HG02623 (cell line): ENCODE results near the gene SPCS1.
"Not testable (repeated sequence)": the region's sequence is repeated elsewhere in the genome, so short reads cannot be mapped to it uniquely, and the experiment has no call there.

Experiments used
- ATAC-seq: cut with Tn5 transposase; IDR thresholded peaks from one replicate; pipeline ENCODE4 v1.9.1; 2021; ENCODE audit warnings: moderate library complexity; ENCODE audit not compliant: unreplicated experiment

The SPCS1 gene

DNA sequence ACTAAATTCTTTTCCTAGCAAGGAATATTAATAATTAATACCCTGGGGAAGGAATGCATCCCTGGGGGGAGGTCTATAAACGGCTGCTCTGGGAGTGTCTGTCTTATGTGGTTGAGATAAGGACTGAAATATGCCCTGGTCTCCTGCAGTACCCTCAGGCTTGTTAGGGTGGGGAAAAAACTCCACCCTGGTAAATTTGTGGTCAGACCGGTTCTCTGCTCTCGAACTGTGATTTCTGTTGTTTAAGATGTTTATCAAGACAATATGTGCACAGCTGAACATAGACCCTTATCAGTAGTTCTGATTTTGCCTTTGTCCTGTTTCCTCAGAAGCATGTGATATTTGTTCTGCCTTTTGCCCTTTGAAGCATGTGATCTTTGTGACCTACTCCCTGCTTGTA lies 22.8 kb downstream of the SPCS1 start:
- not testable (repeated sequence) for ATAC-seq

DNA sequence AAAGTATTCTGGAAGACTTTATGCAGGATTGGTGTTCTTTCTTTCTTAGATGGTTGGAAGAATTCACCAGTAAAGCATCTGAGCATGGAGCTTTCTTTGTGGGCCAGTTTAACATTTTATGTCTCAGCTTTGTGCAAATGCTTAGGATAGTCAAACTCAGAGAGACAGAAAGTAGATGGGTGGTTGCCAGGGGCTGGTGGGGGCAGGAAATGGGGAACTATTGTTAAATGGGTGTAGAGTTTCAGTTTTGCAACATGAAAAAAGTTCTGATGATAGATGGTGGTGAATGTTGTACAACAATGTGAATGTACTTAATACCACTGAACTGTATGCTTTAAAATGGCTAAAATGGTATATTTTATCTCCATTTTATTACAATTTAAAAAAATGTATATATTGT lies 24.8 kb downstream of the SPCS1 start:
- ATAC-seq = no peak

DNA sequence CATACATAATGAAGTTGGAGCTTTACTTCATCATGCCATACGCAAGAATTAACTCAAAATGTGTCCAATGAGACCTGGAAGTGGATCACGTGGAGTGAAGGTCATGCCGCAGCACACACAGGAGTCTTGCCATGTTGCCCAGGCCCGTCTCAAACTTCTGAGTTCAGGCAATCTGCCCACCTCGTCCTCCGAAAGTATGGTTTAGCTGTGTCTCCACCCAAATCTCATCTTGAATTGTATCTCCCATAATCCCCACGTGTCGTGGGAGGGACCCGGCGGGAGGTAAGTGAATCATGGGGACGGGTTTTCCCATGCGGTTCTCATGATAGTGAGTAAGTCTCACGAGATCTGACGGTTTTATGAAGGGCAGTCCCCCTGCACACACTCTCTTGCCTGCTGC lies 25.7 kb downstream of the SPCS1 start:
- ATAC-seq = no peak

DNA sequence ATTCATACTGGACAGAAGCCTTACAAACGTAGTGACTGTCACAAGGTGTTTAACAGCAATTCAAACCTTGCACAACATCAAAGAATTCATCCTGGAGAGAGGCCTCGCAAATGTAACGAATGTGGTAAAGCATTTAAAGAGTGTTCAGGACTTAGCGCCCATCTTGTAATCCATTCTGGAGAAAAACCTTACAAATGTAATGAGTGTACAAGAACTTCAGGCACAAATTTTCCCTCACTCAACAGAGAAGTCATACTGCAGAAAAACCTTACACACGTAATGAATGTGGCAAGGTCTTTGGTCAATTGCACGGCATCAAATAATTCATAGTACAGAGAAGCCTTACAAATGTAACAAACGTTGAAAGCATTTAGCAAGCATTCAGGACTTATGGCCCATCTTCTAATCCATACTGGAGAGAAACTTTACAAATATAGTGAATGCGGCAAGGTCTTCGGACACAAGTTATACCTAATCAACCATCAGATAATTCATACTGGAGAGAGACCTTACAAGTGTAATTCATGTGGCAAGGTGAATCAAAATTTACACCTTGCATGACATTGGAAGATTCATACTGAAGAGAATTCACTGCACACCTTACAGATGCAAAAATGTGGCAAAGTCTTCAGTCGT lies 27.5 kb downstream of the SPCS1 start:
- ATAC-seq = no peak

DNA sequence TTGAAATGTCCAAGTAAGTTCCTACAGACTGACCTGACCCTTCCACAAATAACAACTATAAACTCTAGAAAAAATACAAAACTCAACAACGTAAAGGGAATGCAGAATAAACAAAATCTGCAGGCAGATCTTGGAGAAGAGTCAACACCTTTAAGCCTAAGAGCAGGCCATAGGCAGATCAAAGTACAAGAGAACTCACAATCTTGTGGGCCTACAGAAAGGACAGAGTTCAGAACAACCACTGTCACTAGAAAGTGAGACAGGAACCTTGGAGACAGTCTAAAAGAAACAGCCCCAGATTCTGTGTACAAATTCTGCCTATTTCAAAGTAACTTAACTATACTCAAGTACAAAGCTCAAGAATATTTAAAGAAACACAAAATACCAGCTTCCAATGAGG lies 33.8 kb downstream of the SPCS1 start:
- ATAC-seq = no peak

DNA sequence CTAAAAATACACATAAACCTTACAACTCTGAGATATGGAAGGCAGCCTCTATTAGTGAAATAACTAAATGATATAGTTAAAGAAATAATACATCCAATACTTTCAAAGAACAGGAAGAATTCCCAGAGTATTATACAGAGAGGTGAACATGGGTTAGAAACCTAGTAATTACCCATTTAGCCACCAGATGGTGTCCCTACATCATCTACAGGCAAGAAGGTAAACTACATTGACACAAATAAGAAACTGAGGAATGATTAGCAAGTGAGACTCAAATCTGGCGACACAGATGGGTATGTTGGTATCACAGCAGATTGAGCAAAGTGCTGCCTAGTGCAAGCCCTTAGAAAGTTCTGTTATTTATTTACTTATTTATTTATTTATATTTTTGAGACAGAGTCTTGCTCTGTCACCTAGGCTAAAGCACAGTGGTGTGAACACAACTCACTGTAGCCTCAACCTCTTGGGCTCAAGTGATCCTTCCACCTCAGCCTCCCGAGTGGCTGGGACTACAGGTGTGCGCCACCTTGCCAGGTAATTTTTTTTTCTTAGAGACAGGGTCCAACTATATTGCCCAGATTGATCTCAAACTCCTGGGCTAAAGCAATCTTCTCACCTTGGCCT lies 36.6 kb downstream of the SPCS1 start:
- ATAC-seq = no peak

DNA sequence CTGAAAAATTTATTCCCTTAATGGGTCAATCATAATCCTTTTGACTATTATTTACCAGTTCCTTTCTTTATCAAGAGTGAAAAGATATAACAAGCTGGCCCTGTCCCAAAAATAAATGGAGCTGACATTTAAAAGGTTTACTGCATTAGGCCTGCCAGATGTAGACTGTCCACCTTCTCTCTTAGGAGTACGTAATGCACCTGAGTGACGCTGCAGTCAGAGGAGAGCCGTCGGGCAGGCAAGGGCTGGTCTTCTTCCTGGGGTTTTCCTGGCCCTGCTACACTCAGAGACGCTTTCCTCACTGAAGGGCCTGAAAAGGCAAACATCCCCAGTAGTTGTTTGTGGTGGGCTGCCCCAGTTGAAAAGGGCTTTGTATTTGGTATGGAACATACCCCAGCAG lies 37.2 kb downstream of the SPCS1 start:
- no peak for ATAC-seq

DNA sequence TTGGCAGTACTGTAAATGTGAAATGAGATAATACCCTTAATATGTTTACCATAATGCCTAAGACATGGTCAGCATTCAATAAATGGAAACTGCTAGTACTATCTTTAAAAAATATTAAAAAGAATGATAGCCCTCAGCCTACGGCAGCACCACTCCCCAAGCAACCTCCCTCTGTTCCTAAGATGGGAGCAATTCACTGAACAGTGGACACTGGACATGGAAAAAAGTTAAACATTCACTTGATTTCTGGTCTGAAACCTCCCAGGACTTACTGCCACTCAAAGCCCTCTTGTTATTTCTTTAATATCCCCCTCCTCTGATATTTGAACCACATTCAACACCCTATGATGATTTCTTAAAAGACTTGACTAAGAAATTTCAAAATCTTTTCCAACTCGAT lies 37.8 kb downstream of the SPCS1 start:
- no peak for ATAC-seq

DNA sequence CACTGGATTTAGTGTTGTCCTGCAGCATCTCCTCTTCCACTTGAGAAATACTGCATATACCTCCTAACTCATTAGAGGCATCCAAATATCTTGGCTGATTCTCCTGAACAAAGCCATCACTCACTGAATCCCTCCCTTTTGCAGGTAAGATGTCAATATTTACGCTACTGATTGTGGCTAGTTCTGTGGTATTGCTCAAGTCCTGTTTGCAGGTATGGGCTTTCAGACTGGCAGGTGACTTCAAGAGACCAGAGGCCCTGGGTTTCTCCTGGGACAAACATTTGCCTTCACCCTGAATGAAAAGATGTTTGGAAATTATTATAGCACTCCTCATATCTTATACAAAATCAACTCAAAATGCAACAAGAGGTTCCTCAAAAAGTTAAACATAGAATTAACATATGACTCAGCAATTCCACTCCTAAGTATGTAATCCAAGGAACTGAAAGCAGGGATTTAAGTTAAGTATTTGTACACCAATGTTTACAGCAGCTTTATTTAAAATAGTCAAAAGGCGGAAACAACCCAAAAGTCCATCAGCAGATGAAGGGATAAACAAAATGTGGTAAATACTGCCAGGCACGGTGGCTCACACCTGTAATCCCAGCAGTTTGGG lies 46.2 kb downstream of the SPCS1 start:
- ATAC-seq = no peak

DNA sequence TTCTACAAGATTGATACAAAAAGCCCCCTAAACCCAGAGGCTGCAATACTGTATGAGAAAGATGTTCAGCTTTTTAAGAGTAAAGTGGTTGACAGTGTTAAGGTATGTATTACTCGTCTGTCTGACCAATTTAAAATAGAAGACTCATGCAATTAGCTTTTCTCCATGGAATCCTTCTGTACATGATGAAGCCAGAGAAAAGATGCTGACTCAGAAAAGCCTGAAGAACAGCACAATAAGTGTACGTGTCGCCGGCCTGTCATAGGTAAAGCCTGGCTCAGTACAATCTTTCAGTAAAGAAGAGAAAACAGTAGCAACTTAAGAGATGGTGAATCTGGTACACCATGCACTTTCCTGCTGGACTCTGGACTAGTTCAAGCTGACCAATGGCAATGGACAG lies 48.5 kb downstream of the SPCS1 start:
- no peak for ATAC-seq

DNA sequence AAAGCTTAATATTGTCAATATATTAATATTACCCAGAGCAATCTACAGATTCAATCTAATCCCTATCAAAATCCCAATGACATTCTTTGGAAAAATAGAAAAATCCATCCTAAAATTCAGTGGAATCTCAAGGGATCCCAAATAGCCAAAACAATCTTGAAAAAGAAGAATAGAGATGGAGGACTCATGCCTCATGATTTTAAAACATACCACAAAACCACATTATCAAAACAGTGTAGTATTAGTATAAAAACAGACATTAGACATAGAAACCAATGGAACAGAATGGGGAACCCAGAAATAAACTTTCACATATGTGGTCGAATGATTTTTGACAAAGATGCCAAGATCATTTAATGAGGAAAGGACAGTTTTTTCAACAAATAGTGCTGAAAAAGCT lies 50.2 kb downstream of the SPCS1 start:
- no peak for ATAC-seq
